ENCODE results near the gene CTNNA2. TPM values are rescaled to one million over a fixed set of nuclear protein-coding genes. Genes with fewer than 3 reads are reported as not detected.

CTNNA2 gene
- total and polyA plus RNA-seq, 12 donors, result 0.09 to 0.57 (median 0.15) TPM; not detected in 9

- H3K4me1 ChIP-seq, result no peaks in the 10 kb centered on the region
- ATAC-seq (no peak), DNase-seq (no peak)
- peaks cover 0 to 1% (median 0%) of the 10 kb centered on the region in 11 donors for H3K9me3 ChIP-seq
- TF ChIP-seq, protein P1, sequence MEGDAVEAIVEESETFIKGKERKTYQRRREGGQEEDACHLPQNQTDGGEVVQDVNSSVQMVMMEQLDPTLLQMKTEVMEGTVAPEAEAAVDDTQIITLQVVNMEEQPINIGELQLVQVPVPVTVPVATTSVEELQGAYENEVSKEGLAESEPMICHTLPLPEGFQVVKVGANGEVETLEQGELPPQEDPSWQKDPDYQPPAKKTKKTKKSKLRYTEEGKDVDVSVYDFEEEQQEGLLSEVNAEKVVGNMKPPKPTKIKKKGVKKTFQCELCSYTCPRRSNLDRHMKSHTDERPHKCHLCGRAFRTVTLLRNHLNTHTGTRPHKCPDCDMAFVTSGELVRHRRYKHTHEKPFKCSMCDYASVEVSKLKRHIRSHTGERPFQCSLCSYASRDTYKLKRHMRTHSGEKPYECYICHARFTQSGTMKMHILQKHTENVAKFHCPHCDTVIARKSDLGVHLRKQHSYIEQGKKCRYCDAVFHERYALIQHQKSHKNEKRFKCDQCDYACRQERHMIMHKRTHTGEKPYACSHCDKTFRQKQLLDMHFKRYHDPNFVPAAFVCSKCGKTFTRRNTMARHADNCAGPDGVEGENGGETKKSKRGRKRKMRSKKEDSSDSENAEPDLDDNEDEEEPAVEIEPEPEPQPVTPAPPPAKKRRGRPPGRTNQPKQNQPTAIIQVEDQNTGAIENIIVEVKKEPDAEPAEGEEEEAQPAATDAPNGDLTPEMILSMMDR (IDR thresholded peaks at IDR 0.05), result no peak
- H3K36me3 ChIP-seq, result no peaks in the 10 kb centered on the region
- H3K27me3 ChIP-seq, result no peaks in the 10 kb centered on the region
- WGBS, 2 donors, result 65 to 77% methylated on average over 4 of the region's 4 CpGs
- no peak overlapping the region for H3K4me3 ChIP-seq
- intact Hi-C loops (cut with DNase I), result no loop called here
- H3K27ac ChIP-seq, result no peak overlapping the region
Observed at GRCh38 chr2:79576451-79576850, 63.6 kb downstream of the CTNNA2 start.

DNA sequence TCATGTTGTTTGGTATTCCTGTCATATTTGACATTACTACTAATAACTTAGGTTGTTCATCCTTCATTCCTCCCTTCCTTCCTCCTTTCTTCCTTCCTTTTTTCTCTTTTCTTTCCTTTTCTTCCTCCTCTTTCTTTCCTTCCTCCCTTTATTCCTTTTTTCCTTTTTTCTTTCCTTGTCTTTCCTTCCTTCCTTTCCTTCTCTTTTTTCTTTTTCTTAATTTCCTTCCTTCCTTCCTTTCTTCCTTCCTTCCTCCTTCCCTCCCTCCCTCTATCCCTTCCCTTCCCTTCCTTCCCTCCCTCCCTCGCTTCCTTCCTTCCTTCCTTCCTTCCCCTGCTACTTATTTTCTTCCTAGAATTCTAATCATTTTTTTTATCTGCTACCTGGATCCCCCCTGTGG, 66.1 kb downstream of the CTNNA2 start:
- no peaks in the 10 kb centered on the region for H3K36me3 ChIP-seq
- no peak for ATAC-seq
- TF ChIP-seq, protein P1 (IDR thresholded peaks at IDR 0.05), result no peak
- H3K9me3 ChIP-seq, result peaks cover 0 to 4% (median 0%) of the 10 kb centered on the region in 11 donors
- no peak overlapping the region for H3K27ac ChIP-seq
- no peaks in the 10 kb centered on the region for H3K27me3 ChIP-seq
- 65 to 73% methylated on average over 1 of the region's 1 CpG for WGBS, 2 donors
- H3K4me3 ChIP-seq, result no peak overlapping the region
- intact Hi-C loops (cut with DNase I), result no loop called here
- no peaks in the 10 kb centered on the region for H3K4me1 ChIP-seq
- DNase-seq, result no peak

GRCh38 chr2:79580175-79580574, 67.3 kb downstream of the CTNNA2 start:
- no peak for ATAC-seq
- Histone ChIP-seq H3K4me3 (no peak overlapping the region), H3K9me3 (peaks cover 0 to 4% (median 0%) of the 10 kb centered on the region in 11 donors), H3K27ac (no peak overlapping the region), H3K27me3 (no peaks in the 10 kb centered on the region), H3K4me1 (no peaks in the 10 kb centered on the region), H3K36me3 (no peaks in the 10 kb centered on the region)
- TF ChIP-seq, protein P1 (IDR thresholded peaks at IDR 0.05), result no peak
- 73 to 79% methylated on average over 6 of the region's 6 CpGs for WGBS, 2 donors
- intact Hi-C loops (cut with DNase I), result no loop called here
- no peak for DNase-seq

- TF ChIP-seq, protein P1 (IDR thresholded peaks at IDR 0.05), result no peak
- no peaks in the 10 kb centered on the region for H3K4me1 ChIP-seq
- no peak for DNase-seq
- 46% methylated on average over 11 of the region's 11 CpGs for WGBS, 2 donors
- no peak overlapping the region for H3K4me3 ChIP-seq
- peaks cover 0 to 5% (median 0%) of the 10 kb centered on the region in 11 donors for H3K9me3 ChIP-seq
- ATAC-seq, result no peak
- no peaks in the 10 kb centered on the region for H3K27me3 ChIP-seq
- H3K27ac ChIP-seq, result no peak overlapping the region
- no peaks in the 10 kb centered on the region for H3K36me3 ChIP-seq
- intact Hi-C loops (cut with DNase I), result no loop called here
Observed at GRCh38 chr2:79585701-79586433, 73.0 kb downstream of the CTNNA2 start.

Measured in heart right ventricle (tissue), 16 donors.